Adrenal gland (tissue), 12 donors: ENCODE results near the gene SULF2. TPM values are rescaled to one million over a fixed set of nuclear protein-coding genes. Genes with fewer than 3 reads are reported as not detected.

Experiments
- DNase-seq, 7 donors: peaks; one replicate each; pipeline ENCODE4 v3.0.0-alpha.2; 2019 to 2020
- H3K27ac ChIP-seq, 5 donors: fragments of 200-600 bp; sonication (generic) in 4 of 5; 1 replicate in 3 of 5; 2 replicates in 2 of 5; pipeline versions ENCODE4 v1.5.1 to v1.8.0; 2016 to 2020; ENCODE audit warnings: mild to moderate bottlenecking in 1 of 5
- H3K27me3 ChIP-seq: fragments of 200-600 bp; 2 replicates; pipeline ENCODE4 v1.8.0; 2021
- H3K36me3 ChIP-seq, 2 donors: fragments of 200-600 bp; replicated peaks in 1 of 2; 1 replicate in 1 of 2; 2 replicates in 1 of 2; pipeline versions ENCODE4 v1.5.1 to v1.8.0; 2018 to 2022
- H3K4me1 ChIP-seq, 2 donors: fragments of 200-600 bp; replicated peaks in 1 of 2; 1 replicate in 1 of 2; 2 replicates in 1 of 2; pipeline versions ENCODE4 v1.5.1 to v1.8.0; 2018 to 2021
- H3K4me3 ChIP-seq, 4 donors: fragments of 200-600 bp; sonication (generic) in 3 of 4; one replicate each; pipeline ENCODE4 v1.5.1; 2016 to 2018
- H3K9me3 ChIP-seq, 3 donors: fragments of 200-600 bp; sonication (generic) in 1 of 3; replicated peaks in 1 of 3; 1 replicate in 2 of 3; 2 replicates in 1 of 3; pipeline versions ENCODE4 v1.5.1 to v1.8.0; 2016 to 2021
- CTCF ChIP-seq, 6 experiments: fragments of 450-650 bp in 4 of 6; fragments of 200-600 bp in 2 of 6; sonication (generic) in 1 of 6; IDR thresholded peaks; 1 replicate in 5 of 6; 2 replicates in 1 of 6; pipeline versions ENCODE4 v1.5.1 to v1.8.0; 2016 to 2021; ENCODE audit warnings: antibody characterized with exemption in 6 of 6, mild to moderate bottlenecking in 2 of 6, moderate library complexity in 1 of 6
- POLR2A ChIP-seq, 2 donors: fragments of 450-650 bp; IDR thresholded peaks; one replicate each; pipeline ENCODE4 v1.6.1; 2017; ENCODE audit warnings: antibody characterized with exemption in 2 of 2, mild to moderate bottlenecking in 2 of 2, moderate library complexity in 1 of 2
- WGBS, 4 donors: extraction: QIAGEN DNeasy Blood & Tissue Kit in 2 of 4; methylation state at CpG; one replicate each; pipeline versions ENCODE4 v1.1.5 to v1.1.7; 2013 to 2017; 5-methylcytosine and 5-hydroxymethylcytosine counted together
- intact Hi-C, 2 donors: fragments of 100-400 bp; cut with DNase I; formaldehyde crosslinking; loops; one replicate each; pipeline versions ENCODE4 v1.14.1 to v1.15.0; 2022 to 2023
- polyA plus RNA-seq, 3 donors: library from polyadenylated mRNA; stranded (reverse); fragments of 200-250 nt in 2 of 3; fragments of 350-450 nt in 1 of 3; fragmentation: Illumina TruSeq in 1 of 3; extraction: RNeasy Lipid Tissue Mini Kit (QIAGEN cat#74804) in 1 of 3; gene quantifications; one replicate each; pipeline ENCODE4 v1.2.3, GENCODE V29; 2013 to 2014
- total RNA-seq, 9 donors: library from RNA; depleted of rRNA in 4 of 9; stranded (reverse); fragments of >200 nt in 4 of 9; fragments of 120-200 nt in 1 of 9; fragmentation: NEBNext Ultra II Directional in 1 of 9; extraction: Animal tissue kit (Norgen Biotek cat#: 25700) in 1 of 9; gene quantifications; one replicate each; pipeline versions ENCODE4 v1.1.0 to v1.2.4, GENCODE V29; 2013 to 2023
- donor health status: healthy with polysubstance abuse.
- donor health status: Bipolar disorder and iron deficiency.
- donor health status: DM: yes; HTN: yes; CAD: no.
- donor health status: DM: no; HTN: no; CAD: no.
- donor health status: DM: no; HTN: no; CAD: no.
- donor health status: DM: yes; HTN: yes; CAD: no.

SULF2 gene
- total and polyA plus RNA-seq, 12 donors: 13.5 to 42.5 (median 25.6) TPM

DNA sequence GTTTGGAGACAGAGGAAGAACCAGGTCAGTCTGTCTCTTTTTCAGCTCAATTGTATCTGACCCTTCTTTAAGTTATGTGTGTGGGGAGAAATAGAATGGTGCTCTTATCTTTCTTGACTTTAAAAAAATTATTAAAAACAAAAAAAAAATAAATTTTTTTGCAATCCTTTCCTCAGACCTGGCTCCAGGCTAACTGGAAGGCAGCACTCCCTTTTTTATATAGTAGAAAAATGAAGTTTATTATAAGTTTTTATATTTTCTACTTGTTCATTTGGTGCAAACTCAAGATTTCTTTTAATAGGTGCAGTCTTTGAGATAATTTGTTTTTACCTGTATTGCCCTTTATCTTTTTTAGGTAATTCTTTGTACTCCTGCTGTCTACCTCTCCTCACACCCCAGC, 129.6 kb downstream of the SULF2 start:
- Histone ChIP-seq H3K27me3 (no peaks in the 10 kb centered on the region), H3K27ac (no peak overlapping the region), H3K9me3 (no peaks in the 10 kb centered on the region), H3K4me1 (peaks cover 4 to 8% of the 10 kb centered on the region in 2 donors), H3K4me3 (no peak overlapping the region), H3K36me3 (peaks cover 0 to 50% of the 10 kb centered on the region in 2 donors)
- no peak for DNase-seq
- intact Hi-C loops: no loop called here
- TF ChIP-seq CTCF (IDR thresholded peaks at IDR 0.05) (no peak), POLR2A (IDR thresholded peaks at IDR 0.05) (no peak)

DNA sequence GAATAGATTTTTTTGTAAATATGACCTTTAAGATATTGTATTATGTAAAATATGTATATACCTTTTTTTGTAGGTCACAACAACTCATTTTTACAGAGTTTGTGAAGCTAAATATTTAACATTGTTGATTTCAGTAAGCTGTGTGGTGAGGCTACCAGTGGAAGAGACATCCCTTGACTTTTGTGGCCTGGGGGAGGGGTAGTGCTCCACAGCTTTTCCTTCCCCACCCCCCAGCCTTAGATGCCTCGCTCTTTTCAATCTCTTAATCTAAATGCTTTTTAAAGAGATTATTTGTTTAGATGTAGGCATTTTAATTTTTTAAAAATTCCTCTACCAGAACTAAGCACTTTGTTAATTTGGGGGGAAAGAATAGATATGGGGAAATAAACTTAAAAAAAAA, 130.9 kb downstream of the SULF2 start:
- Histone ChIP-seq H3K9me3 (no peaks in the 10 kb centered on the region), H3K4me1 (no peaks in the 10 kb centered on the region), H3K27me3 (no peaks in the 10 kb centered on the region), H3K27ac (no peak overlapping the region), H3K36me3 (peaks cover 0 to 51% of the 10 kb centered on the region in 2 donors), H3K4me3 (no peak overlapping the region)
- intact Hi-C loops: no loop called here
- TF ChIP-seq CTCF (IDR thresholded peaks at IDR 0.05) (no peak), POLR2A (IDR thresholded peaks at IDR 0.05) (no peak)
- DNase-seq: no peak
- 95 to 98% (median 97%) methylated on average over 1 of the region's 1 CpG for WGBS, 4 donors

DNA sequence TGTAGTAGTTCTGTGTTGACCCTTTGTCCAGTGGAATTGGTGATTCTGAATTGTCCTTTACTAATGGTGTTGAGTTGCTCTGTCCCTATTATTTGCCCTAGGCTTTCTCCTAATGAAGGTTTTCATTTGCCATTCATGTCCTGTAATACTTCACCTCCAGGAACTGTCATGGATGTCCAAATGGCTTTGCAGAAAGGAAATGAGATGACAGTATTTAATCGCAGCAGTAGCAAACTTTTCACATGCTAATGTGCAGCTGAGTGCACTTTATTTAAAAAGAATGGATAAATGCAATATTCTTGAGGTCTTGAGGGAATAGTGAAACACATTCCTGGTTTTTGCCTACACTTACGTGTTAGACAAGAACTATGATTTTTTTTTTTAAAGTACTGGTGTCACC, 131.4 kb downstream of the SULF2 start:
- WGBS, 4 donors: 73 to 85% (median 78%) methylated on average over 2 of the region's 2 CpGs
- intact Hi-C loops: no loop called here
- TF ChIP-seq CTCF (IDR thresholded peaks at IDR 0.05): no peak
- no peak for TF ChIP-seq POLR2A (IDR thresholded peaks at IDR 0.05)
- Histone ChIP-seq H3K9me3 (no peaks in the 10 kb centered on the region), H3K4me3 (no peak overlapping the region), H3K36me3 (peaks cover 0 to 55% of the 10 kb centered on the region in 2 donors), H3K27me3 (no peaks in the 10 kb centered on the region), H3K27ac (no peak overlapping the region), H3K4me1 (no peaks in the 10 kb centered on the region)
- no peak for DNase-seq

- Histone ChIP-seq H3K4me1 (no peaks in the 10 kb centered on the region), H3K36me3 (peaks cover 0 to 61% of the 10 kb centered on the region in 2 donors), H3K27me3 (no peaks in the 10 kb centered on the region), H3K9me3 (no peaks in the 10 kb centered on the region), H3K4me3 (no peak overlapping the region), H3K27ac (no peak overlapping the region)
- 92 to 97% (median 95%) methylated on average over 2 of the region's 2 CpGs for WGBS, 4 donors
- intact Hi-C loops: no loop called here
- no peak for TF ChIP-seq POLR2A (IDR thresholded peaks at IDR 0.05)
- no peak for TF ChIP-seq CTCF (IDR thresholded peaks at IDR 0.05)
- DNase-seq: no peak
Observed at GRCh38 chr20:47652794-47653193, 132.5 kb downstream of the SULF2 start.
